ENCODE results near the gene OPA1.

GRCh38 chr3:193655831-193656433 is 62.9 kb downstream of the OPA1 start:
- TF ChIP-seq YY1 (IDR thresholded peaks at IDR 0.05; ENCODE audit: insufficient read depth, insufficient read length), result no peak
- no peak for TF ChIP-seq SUZ12 (IDR thresholded peaks at IDR 0.05; ENCODE audit: extremely low read depth, insufficient read depth, insufficient read length)
